Type B pancreatic cell (in vitro differentiated cells): ENCODE data around the gene PRKCE. TPM values are rescaled to one million over a fixed set of nuclear protein-coding genes. Genes with fewer than 3 reads are reported as not detected.

ENCODE experiments used
- DNase-seq: peaks from one replicate; pipeline ENCODE4 v3.0.0; 2021; ENCODE audit warnings: mixed read lengths; ENCODE audit not compliant: unreplicated experiment; ENCODE audit errors: extremely low spot score
- H3K27ac Mint-ChIP-seq: 2 replicates; pipeline ENCODE4 v1.8.0; 2021; ENCODE audit warnings: mild to moderate bottlenecking, mixed read lengths
- H3K27me3 Mint-ChIP-seq: 2 replicates; pipeline ENCODE4 v1.8.0; 2021; ENCODE audit warnings: mixed read lengths
- H3K36me3 Mint-ChIP-seq: 2 replicates; pipeline ENCODE4 v1.8.0; 2021; ENCODE audit warnings: mixed read lengths
- H3K4me1 Mint-ChIP-seq: one replicate; pipeline ENCODE4 v1.8.0; 2021; ENCODE audit warnings: mixed read lengths; ENCODE audit not compliant: unreplicated experiment
- H3K4me3 Mint-ChIP-seq: 2 replicates; pipeline ENCODE4 v1.8.0; 2021; ENCODE audit warnings: mild to moderate bottlenecking, mixed read lengths
- H3K9me3 Mint-ChIP-seq: 2 replicates; pipeline ENCODE4 v1.8.0; 2021; ENCODE audit warnings: mixed read lengths
- CTCF ChIP-seq: fragments of 200-600 bp; sonication (generic); conservative IDR thresholded peaks from 2 replicates; pipeline ENCODE4 v1.5.0; 2021; ENCODE audit warnings: antibody characterized with exemption, mild to moderate bottlenecking
- total RNA-seq: library from RNA; stranded (reverse); gene quantifications from 2 replicates; pipeline ENCODE4 v1.2.1, GENCODE V29; 2021; ENCODE audit warnings: low replicate concordance

PRKCE gene
- total RNA-seq, 1 donor from 2014 or later = 21.2 TPM

- DNase-seq = no peak
- Mint-ChIP-seq H3K27me3 (no peaks in the 10 kb centered on the region), H3K27ac (no peak overlapping the region), H3K4me1 (peaks cover 18% of the 10 kb centered on the region), H3K9me3 (no peaks in the 10 kb centered on the region), H3K36me3 (no peaks in the 10 kb centered on the region), H3K4me3 (no peak overlapping the region)
- no peak for TF ChIP-seq CTCF
Observed at GRCh38 chr2:45922577-45922988, 271.1 kb downstream of the PRKCE start.

GRCh38 chr2:45923701-45924100, 272.2 kb downstream of the PRKCE start:
- no peaks in the 10 kb centered on the region for H3K9me3 Mint-ChIP-seq

GRCh38 chr2:45925026-45925425, 273.6 kb downstream of the PRKCE start:
- DNase-seq = no peak
- Mint-ChIP-seq H3K27ac (no peak overlapping the region), H3K4me3 (no peak overlapping the region), H3K27me3 (no peaks in the 10 kb centered on the region), H3K9me3 (peaks cover 4% of the 10 kb centered on the region), H3K4me1 (peaks cover 11% of the 10 kb centered on the region), H3K36me3 (no peaks in the 10 kb centered on the region)
- TF ChIP-seq CTCF = no peak

More at GRCh38 chr2:45923701-45924100, 272.2 kb downstream of the PRKCE start:
- H3K27ac Mint-ChIP-seq = peak overlapping the region; percentile 76
- no peaks in the 10 kb centered on the region for H3K27me3 Mint-ChIP-seq
- peak overlapping the region; percentile 5 for H3K4me3 Mint-ChIP-seq
- no peak for DNase-seq
- no peak for TF ChIP-seq CTCF
- H3K36me3 Mint-ChIP-seq = no peaks in the 10 kb centered on the region
- H3K4me1 Mint-ChIP-seq = peaks cover 18% of the 10 kb centered on the region

GRCh38 chr2:45925636-45926366, 274.3 kb downstream of the PRKCE start:
- H3K27ac Mint-ChIP-seq = no peak overlapping the region
- peaks cover 13% of the 10 kb centered on the region for H3K4me1 Mint-ChIP-seq
- no peaks in the 10 kb centered on the region for H3K27me3 Mint-ChIP-seq
- no peak for DNase-seq
- TF ChIP-seq CTCF = no peak
- H3K9me3 Mint-ChIP-seq = peaks cover 6% of the 10 kb centered on the region
- no peak overlapping the region for H3K4me3 Mint-ChIP-seq
- no peaks in the 10 kb centered on the region for H3K36me3 Mint-ChIP-seq

GRCh38 chr2:45928946-45929345, 277.5 kb downstream of the PRKCE start:
- H3K4me1 Mint-ChIP-seq = peaks cover 7% of the 10 kb centered on the region
- no peak for DNase-seq
- no peaks in the 10 kb centered on the region for H3K27me3 Mint-ChIP-seq
- no peak overlapping the region for H3K27ac Mint-ChIP-seq
- H3K9me3 Mint-ChIP-seq = peaks cover 6% of the 10 kb centered on the region
- H3K4me3 Mint-ChIP-seq = no peak overlapping the region
- no peaks in the 10 kb centered on the region for H3K36me3 Mint-ChIP-seq
- TF ChIP-seq CTCF = no peak
